IPS-18a (cell line): ENCODE data around the gene CEACAM18.
"Not testable (repeated sequence)": the region's sequence is repeated elsewhere in the genome, so short reads cannot be mapped to it uniquely, and the experiment has no call there.

ENCODE experiments used
- H3K27ac ChIP-seq: one replicate; pipeline ENCODE4 v1.5.1; 2013; ENCODE audit warnings: low read length
- H3K27me3 ChIP-seq: one replicate; pipeline ENCODE4 v1.6.1; 2013; ENCODE audit warnings: mild to moderate bottlenecking, low read length; ENCODE audit not compliant: control insufficient read depth, insufficient read depth
- H3K36me3 ChIP-seq: one replicate; pipeline ENCODE4 v1.6.1; 2013; ENCODE audit warnings: low read depth, low read length; ENCODE audit not compliant: control insufficient read depth
- H3K4me1 ChIP-seq: one replicate; pipeline ENCODE4 v1.6.1; 2013; ENCODE audit warnings: low read depth, low read length; ENCODE audit not compliant: control insufficient read depth
- H3K4me3 ChIP-seq: one replicate; pipeline ENCODE4 v1.5.1; 2013; ENCODE audit warnings: low read length
- H3K9ac ChIP-seq: one replicate; pipeline ENCODE4 v1.6.1; 2013; ENCODE audit warnings: mild to moderate bottlenecking, low read length, moderate library complexity
- H3K9me3 ChIP-seq: one replicate; pipeline ENCODE4 v1.6.1; 2013; ENCODE audit warnings: low read depth, low read length; ENCODE audit not compliant: control insufficient read depth

CEACAM18 gene

DNA sequence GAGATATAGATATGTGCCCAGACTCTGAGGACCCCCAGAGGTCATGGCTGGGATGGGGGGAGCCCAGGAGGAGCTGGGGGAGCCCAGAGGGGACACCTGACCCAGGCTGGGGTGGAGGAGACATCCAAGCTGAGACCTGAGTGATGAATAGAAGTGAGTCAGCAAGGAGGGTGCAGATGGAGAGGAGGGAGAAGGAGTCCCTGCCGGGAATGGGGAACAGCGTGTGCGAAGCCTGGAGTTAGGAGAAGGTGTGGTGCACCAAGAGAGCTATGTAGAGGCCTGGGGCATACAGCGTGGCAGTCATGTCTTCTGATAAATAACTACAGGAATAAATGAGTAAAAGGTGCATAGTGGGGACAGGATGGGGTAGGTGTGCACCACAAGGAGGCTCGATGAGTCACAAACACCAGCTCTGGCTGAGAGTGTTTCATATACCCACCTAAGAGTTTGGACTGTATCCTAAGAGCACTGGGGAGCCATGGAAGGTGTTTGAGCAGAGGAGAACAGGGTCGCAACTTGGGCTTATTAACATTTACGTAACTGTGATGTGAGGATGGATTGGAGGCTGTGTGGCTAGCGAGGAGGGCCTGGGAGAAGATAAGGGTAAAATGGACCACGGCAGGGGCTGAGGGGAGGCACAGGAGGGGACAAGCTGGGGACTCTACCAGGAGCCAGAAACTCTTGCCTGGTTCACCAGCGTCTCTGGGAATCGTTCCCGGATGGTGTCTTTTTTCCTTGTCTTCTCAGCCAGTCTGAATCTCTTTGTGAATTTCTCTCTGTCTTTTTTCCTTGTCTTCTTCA is 1.4 kb downstream of the CEACAM18 start:
- no peaks in the 10 kb centered on the region for H3K36me3 ChIP-seq
- no peak overlapping the region for H3K9ac ChIP-seq
- H3K27me3 ChIP-seq: no peaks in the 10 kb centered on the region
- H3K4me3 ChIP-seq: no peak overlapping the region
- H3K4me1 ChIP-seq: no peaks in the 10 kb centered on the region
- H3K27ac ChIP-seq: no peak overlapping the region
- peaks cover 2% of the 10 kb centered on the region for H3K9me3 ChIP-seq

DNA sequence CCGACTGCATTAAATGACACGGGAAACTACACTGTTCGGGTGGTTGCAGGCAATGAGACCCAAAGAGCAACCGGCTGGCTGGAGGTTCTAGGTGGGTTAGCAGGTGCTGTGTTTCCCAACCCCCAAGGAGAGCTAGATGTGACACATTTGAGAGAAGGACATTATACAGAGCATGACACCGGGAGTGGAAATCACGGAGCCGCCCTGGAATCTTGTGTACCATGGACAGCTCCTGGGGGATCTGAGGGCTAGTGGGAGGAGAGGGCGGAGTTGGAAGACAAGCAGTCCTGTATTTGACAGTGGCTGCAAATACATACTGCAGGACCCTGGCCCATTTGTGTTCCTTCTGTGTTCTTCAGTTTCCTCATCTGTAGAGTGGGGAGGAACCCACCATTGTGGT is 2.3 kb downstream of the CEACAM18 start:
- H3K4me3 ChIP-seq: no peak overlapping the region
- peaks cover 2% of the 10 kb centered on the region for H3K9me3 ChIP-seq
- H3K9ac ChIP-seq: no peak overlapping the region
- no peak overlapping the region for H3K27ac ChIP-seq
- H3K4me1 ChIP-seq: no peaks in the 10 kb centered on the region
- H3K27me3 ChIP-seq: no peaks in the 10 kb centered on the region
- no peaks in the 10 kb centered on the region for H3K36me3 ChIP-seq

DNA sequence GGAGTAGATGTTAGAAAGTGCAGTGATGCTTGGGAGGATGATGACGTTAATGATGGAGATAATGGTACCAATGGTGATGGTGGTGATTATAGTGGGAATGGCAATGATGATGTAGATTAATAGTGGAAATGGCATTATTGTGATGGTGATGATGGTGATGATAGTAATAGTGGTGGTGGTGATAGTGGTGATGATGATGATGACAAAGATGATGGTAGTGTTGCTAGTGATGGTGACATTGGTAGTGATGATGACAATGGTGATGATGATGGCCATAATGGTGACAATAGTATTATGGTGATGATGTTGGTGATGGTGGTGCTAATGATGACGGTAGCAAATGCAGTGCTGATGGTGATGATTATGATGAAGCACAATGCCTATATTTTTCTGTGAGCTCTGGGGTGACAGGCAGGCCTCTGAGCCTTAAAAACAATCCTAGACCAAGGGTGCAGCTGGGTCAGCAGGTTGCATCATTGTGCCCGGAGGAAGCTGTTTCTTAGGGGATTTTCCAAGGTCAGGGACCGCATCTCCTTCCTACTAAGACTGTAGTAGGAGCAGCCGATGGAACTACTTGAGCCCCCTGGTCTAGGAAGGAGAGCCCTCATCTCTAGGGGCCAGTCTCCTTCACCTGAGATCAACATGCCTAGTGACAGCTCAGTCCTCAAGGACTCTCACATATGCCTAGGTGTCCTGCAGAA is 7.8 kb downstream of the CEACAM18 start:
- Histone ChIP-seq H3K27me3 (no peaks in the 10 kb centered on the region), H3K9ac (no peak overlapping the region), H3K9me3 (peaks cover 18% of the 10 kb centered on the region), H3K27ac (no peak overlapping the region), H3K4me1 (no peaks in the 10 kb centered on the region), H3K36me3 (no peaks in the 10 kb centered on the region), H3K4me3 (no peak overlapping the region)

DNA sequence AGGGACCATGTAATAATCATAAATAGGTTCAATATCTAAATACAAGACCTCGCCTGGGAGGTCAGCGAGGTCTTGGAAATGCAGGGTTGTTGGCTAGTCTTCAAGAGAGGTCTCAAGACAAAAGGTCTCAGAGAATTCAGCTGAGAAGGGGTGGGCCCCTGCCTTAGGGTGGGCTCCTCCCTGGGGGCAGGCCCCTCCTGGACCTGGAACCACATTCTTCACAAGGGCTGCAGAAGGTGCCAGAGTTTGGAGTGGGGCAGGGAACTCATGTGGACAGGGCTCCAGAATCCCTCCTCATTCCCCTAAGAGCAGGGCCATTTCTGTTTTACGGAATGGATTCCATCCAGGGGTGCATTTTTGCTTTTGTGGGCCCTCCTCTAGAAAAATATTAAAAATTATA is 10.2 kb downstream of the CEACAM18 start:
- H3K9me3 ChIP-seq: peaks cover 16% of the 10 kb centered on the region
- H3K27me3 ChIP-seq: no peaks in the 10 kb centered on the region
- H3K9ac ChIP-seq: no peak overlapping the region
- H3K4me3 ChIP-seq: no peak overlapping the region
- no peak overlapping the region for H3K27ac ChIP-seq
- H3K4me1 ChIP-seq: no peaks in the 10 kb centered on the region
- no peaks in the 10 kb centered on the region for H3K36me3 ChIP-seq

DNA sequence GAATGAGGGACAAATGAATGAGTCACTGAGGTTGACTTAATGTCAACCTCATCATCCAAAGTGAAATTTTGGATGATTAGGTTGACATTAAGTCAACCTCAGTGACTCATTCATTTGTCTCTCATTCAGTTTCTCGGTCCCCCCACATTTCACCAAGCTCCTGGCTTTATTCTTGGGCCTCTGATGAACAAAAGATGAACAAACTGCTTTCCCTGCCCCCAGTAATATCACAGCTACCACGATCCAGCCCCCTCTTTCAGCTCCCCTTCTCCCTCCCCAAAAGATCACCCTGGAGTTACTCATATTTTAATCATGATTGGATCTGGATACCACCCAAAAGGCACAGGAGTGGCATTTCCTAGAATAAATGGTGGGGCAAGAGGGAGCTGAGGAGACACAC is 10.8 kb downstream of the CEACAM18 start:
- Histone ChIP-seq H3K4me1 (no peaks in the 10 kb centered on the region), H3K4me3 (no peak overlapping the region), H3K27ac (no peak overlapping the region), H3K9ac (no peak overlapping the region), H3K36me3 (no peaks in the 10 kb centered on the region), H3K27me3 (no peaks in the 10 kb centered on the region), H3K9me3 (peaks cover 16% of the 10 kb centered on the region)

DNA sequence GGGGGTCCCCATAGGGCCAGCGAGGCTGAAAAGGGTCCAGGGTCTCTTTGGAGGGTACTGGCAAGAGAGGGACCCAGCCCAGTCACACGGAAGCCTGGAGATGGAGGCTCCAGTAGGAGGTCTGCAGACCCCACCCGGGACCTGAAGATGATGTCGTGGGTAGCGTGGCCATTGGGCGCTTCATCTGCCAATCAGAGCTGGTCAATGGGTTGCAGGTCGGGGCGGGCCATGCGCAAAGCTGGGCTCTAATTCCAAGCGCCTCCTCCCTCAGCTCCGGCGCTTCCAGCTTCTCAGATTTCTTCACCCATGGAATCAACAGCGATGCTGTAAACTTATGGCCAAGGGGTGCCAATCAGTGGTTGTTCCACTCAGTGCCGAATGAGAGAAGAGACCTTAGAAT is 12.3 kb downstream of the CEACAM18 start:
- Histone ChIP-seq H3K27me3 (no peaks in the 10 kb centered on the region), H3K4me1 (no peaks in the 10 kb centered on the region), H3K9me3 (peaks cover 16% of the 10 kb centered on the region), H3K27ac (no peak overlapping the region), H3K9ac (no peak overlapping the region), H3K36me3 (no peaks in the 10 kb centered on the region), H3K4me3 (no peak overlapping the region)

DNA sequence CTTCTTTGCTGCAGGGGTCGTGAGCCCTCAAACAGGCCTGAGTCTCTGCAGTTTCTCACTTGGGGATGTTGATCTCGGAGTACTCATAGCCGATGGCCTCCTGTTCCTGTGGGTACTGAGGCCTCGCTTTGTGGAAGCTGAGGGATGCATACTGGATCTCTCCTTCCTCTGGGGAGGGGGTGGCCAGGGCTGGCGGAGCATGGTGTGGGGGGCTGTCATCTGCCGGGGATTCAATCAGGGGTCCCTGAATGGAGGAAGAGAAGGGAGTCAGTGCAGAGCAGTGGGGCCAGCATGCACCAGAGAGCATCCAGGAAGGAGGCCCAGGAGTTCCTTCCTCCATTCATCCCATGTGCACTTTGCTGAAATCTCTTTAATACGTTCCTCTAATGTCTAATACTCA is 13.2 kb downstream of the CEACAM18 start:
- no peaks in the 10 kb centered on the region for H3K4me1 ChIP-seq
- H3K27ac ChIP-seq: no peak overlapping the region
- no peak overlapping the region for H3K4me3 ChIP-seq
- H3K9ac ChIP-seq: no peak overlapping the region
- no peaks in the 10 kb centered on the region for H3K36me3 ChIP-seq
- peaks cover 11% of the 10 kb centered on the region for H3K9me3 ChIP-seq
- H3K27me3 ChIP-seq: no peaks in the 10 kb centered on the region

DNA sequence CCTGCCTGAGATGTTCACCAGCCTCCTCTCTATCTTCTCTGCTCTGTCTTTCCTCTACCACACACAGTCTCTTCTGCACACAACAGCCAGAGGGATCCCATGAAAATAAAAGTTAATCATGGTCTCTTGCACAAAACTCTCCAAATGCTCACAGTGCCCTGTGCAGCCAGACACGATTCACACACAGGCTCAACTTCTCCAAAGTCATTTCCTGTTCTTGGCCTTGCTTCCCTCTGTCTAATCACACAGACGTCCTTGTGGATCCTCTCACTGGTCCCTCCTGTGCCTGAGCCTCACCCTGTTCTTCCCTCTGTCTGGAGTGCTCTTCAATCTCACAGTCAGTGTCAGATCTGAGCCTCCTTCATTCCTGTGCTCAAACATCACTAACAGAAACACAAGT is 15.4 kb downstream of the CEACAM18 start:
- Histone ChIP-seq H3K4me3 (no peak overlapping the region), H3K9me3 (peaks cover 11% of the 10 kb centered on the region), H3K27ac (no peak overlapping the region), H3K27me3 (no peaks in the 10 kb centered on the region), H3K9ac (no peak overlapping the region), H3K36me3 (no peaks in the 10 kb centered on the region), H3K4me1 (no peaks in the 10 kb centered on the region)

DNA sequence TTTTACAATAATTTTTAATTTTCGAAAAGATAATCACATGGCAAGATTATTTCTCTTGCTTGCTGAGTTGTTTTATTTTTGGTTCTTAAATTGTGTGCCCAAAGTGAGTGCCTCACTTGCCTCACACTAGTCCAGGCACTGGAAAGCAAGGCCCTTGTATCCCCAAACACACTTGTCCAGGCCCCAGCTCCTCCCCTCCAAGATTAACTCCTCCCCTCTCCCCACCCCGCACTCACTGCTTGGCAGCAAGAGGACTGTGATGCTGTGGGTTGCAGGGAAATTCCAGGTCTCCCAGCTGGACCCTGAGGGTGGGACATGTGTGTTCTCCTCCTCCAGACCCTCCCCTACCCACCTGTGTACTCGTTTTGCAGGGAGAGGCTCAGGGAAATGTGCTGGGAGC is 19.3 kb downstream of the CEACAM18 start:
- no peaks in the 10 kb centered on the region for H3K36me3 ChIP-seq
- no peaks in the 10 kb centered on the region for H3K4me1 ChIP-seq
- no peak overlapping the region for H3K9ac ChIP-seq
- H3K27ac ChIP-seq: no peak overlapping the region
- H3K4me3 ChIP-seq: no peak overlapping the region
- H3K27me3 ChIP-seq: no peaks in the 10 kb centered on the region
- peaks cover 2% of the 10 kb centered on the region for H3K9me3 ChIP-seq

DNA sequence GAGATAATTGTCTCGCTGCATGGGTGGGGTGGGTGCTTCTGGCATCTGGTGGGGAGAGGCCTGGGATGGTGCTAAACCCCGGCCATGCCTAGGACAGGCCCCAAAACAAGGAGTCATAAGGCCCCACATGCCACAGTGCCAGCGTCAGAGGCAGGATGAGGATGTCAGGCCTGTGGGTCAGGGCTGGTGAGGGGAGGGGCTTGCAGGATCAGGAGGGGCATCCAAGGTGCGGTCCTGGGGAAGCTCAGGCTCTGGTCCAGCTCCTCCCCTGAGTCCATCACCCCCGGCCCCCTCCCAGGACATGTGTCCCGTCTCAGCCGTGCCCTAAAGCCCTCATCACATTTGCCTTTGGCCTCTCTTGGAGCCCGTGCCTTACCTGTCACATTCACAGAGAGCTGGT is 22.6 kb downstream of the CEACAM18 start:
- not testable (repeated sequence) for H3K9me3 ChIP-seq, H3K4me3 ChIP-seq, H3K36me3 ChIP-seq, H3K9ac ChIP-seq, H3K4me1 ChIP-seq, H3K27me3 ChIP-seq, H3K27ac ChIP-seq

DNA sequence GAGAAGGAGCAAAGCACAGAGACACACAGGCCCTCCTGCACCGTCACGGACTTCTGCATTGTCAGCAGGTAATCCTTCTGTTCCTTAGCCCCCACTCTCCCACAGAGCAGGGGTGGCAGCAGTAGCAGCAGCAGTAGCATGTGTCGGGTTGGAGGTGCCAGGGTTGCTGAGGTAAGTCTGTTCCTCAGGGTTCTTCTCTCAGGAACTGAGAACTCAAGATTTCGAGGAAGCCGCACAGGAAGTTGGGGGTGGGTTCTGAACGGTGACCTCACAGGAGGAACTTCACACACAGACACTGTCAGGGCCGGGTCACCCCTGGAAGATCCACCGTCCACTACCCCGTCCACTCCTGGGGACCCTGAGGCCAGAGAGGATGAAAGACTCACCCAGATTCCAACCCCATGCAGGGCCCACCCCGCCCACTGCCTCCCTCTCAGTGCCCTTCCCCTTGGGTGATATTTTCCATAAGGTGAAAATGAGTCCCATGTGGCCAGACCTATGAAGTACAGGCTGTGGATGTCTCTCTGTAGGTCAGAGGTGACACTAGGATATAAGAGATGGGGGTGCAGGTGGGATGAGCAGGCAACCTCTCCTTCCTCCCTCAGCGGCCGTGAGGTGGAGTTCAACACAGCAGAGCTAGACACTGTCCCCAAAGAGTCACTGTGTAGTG is 23.4 kb downstream of the CEACAM18 start, which contains the start of gene SIGLEC12:
Gene SIGLEC12, minus strand, starts transcription at position 207 of the 670 bp plus-strand sequence. Its CDS starts 67 bp downstream, at position 140.
- H3K4me1 ChIP-seq: no peaks in the 10 kb centered on the region
- no peak within 1 kb of the TSS for H3K9ac ChIP-seq
- H3K27me3 ChIP-seq: no peaks in the 10 kb centered on the region
- no peak within 1 kb of the TSS for H3K27ac ChIP-seq
- peaks cover 2% of the 10 kb centered on the region for H3K9me3 ChIP-seq
- no peaks in the 10 kb centered on the region for H3K36me3 ChIP-seq
- no peak within 1 kb of the TSS for H3K4me3 ChIP-seq
